ENCODE data around the gene OR9Q1. TPM values are rescaled to one million over a fixed set of nuclear protein-coding genes. Genes with fewer than 3 reads are reported as not detected.

Gene OR9Q1
- total and polyA plus RNA-seq, 2 of the 4 experiments (the other 2 are of a cell fraction) = not detected

- H3K9me3 ChIP-seq (ENCODE audit: control insufficient read depth, insufficient read depth, low read length) = no peaks in the 10 kb centered on the region
- no peak overlapping the region for H3K56ac ChIP-seq (ENCODE audit: extremely low read depth, insufficient read depth, low read length)
- no peak overlapping the region for H2BK120ac ChIP-seq (ENCODE audit: low read depth, low read length)
- no peaks in the 10 kb centered on the region for H3K9me1 ChIP-seq (ENCODE audit: insufficient read depth, low read length)
- no peak overlapping the region for H3K23ac ChIP-seq (ENCODE audit: low read depth, low read length)
- no peak overlapping the region for H4K8ac ChIP-seq (ENCODE audit: low read depth in 2 of 2, low read length in 2 of 2)
- no peak overlapping the region for H2BK20ac ChIP-seq (ENCODE audit: low read depth, low read length)
- CTCF ChIA-PET = no interaction called here
- peaks cover 3% of the 10 kb centered on the region; the same call in 1 of the 2 replicates for H3K27me3 ChIP-seq (ENCODE audit: control insufficient read depth, insufficient read depth, low read length)
- no peak overlapping the region for H2BK5ac ChIP-seq (ENCODE audit: low read depth, low read length, poor library complexity, severe bottlenecking)
- DNase-seq (no peak), ATAC-seq (ENCODE audit: low read depth) (no peak)
- H3K4me3 ChIP-seq (ENCODE audit: insufficient read depth, low read depth, low read length) = no peak overlapping the region
- H3K9ac ChIP-seq (ENCODE audit: low read depth, low read length) = no peak overlapping the region
- in situ Hi-C loops (cut with MboI; ENCODE audit: low sequenced_read_pairs) (no loop called here), intact Hi-C loops (cut with micrococcal nuclease) (no loop called here), dilution Hi-C loops (cut with HindIII; ENCODE audit: low sequenced_read_pairs, unreplicated experiment) (no loop called here)
- WGBS, 2 experiments (ENCODE audit: extremely low coverage in 2 of 2, insufficient read length in 1 of 2) = 56% methylated on average over 2 of the region's 15 CpGs; no CpG with 5 or more reads in 1 of the 2 experiments
- H2AFZ ChIP-seq (replicated peaks; ENCODE audit: low read length, poor library complexity) = no peak overlapping the region
- no peak overlapping the region for H3K18ac ChIP-seq (ENCODE audit: low read depth, low read length)
- H3K14ac ChIP-seq (replicated peaks; ENCODE audit: low read depth, low read length) = no peak overlapping the region
- no TSS peak for BruUV-seq (replicated peaks)
- no peak overlapping the region for H4K91ac ChIP-seq (ENCODE audit: insufficient read depth, low read depth, low read length)
- no peak overlapping the region for H2AK9ac ChIP-seq (replicated peaks; ENCODE audit: low read depth, low read length, poor library complexity)
- H2BK15ac ChIP-seq (ENCODE audit: low read depth, low read length) = no peak overlapping the region
- H3K36me3 ChIP-seq (ENCODE audit: control insufficient read depth, insufficient read depth, low read length) = no peaks in the 10 kb centered on the region
- TF ChIP-seq FOS (IDR thresholded peaks at IDR 0.05; ENCODE audit: low read depth, low read length) = no peak
- TF ChIP-seq, protein P1, sequence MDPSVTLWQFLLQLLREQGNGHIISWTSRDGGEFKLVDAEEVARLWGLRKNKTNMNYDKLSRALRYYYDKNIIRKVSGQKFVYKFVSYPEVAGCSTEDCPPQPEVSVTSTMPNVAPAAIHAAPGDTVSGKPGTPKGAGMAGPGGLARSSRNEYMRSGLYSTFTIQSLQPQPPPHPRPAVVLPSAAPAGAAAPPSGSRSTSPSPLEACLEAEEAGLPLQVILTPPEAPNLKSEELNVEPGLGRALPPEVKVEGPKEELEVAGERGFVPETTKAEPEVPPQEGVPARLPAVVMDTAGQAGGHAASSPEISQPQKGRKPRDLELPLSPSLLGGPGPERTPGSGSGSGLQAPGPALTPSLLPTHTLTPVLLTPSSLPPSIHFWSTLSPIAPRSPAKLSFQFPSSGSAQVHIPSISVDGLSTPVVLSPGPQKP (IDR thresholded peaks at IDR 0.05; ENCODE audit: borderline replicate concordance, low read depth, low read length) = no peak
- TF ChIP-seq, protein P2, sequence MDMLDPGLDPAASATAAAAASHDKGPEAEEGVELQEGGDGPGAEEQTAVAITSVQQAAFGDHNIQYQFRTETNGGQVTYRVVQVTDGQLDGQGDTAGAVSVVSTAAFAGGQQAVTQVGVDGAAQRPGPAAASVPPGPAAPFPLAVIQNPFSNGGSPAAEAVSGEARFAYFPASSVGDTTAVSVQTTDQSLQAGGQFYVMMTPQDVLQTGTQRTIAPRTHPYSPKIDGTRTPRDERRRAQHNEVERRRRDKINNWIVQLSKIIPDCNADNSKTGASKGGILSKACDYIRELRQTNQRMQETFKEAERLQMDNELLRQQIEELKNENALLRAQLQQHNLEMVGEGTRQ (IDR thresholded peaks at IDR 0.05; ENCODE audit: low read depth, low read length) = no peak
- no peak for TF ChIP-seq POLR2A (IDR thresholded peaks at IDR 0.05; ENCODE audit: low read depth, low read length)
- H3K79me1 ChIP-seq (ENCODE audit: low read depth in 1 of 2, low read length in 2 of 2) = no peaks in the 10 kb centered on the region
- no peak overlapping the region for H4K5ac ChIP-seq (ENCODE audit: low read depth, low read length)
- no peaks in the 10 kb centered on the region for H4K20me1 ChIP-seq (ENCODE audit: insufficient read depth, low read length)
- H3K4ac ChIP-seq (ENCODE audit: low read depth, low read length) = no peak overlapping the region
- no peak overlapping the region for H2AK5ac ChIP-seq (ENCODE audit: low read depth, low read length)
- H3K4me2 ChIP-seq (ENCODE audit: low read depth, low read length) = no peak overlapping the region
- POLR2A ChIA-PET (ENCODE audit: unreplicated experiment) = no interaction called here
- peaks cover 2% of the 10 kb centered on the region; the same call in 1 of the 2 replicates for H3K4me1 ChIP-seq (ENCODE audit: control insufficient read depth, insufficient read depth, low read length)
- H3K27ac ChIP-seq (ENCODE audit: insufficient read depth, low read length) = no peak overlapping the region
Measured at GRCh38 chr11:57974848-57975601, 48.7 kb upstream of the OR9Q1 start.
